IMR-90 (cell line): Measurements from ENCODE around the gene EZR.

Source experiments
- BHLHE40 ChIP-seq: fragments of 150-350 bp; IDR thresholded peaks from 2 replicates; pipeline ENCODE4 v1.6.1; 2016; ENCODE audit warnings: mild to moderate bottlenecking, low read depth, low read length
- CTCF ChIP-seq: conservative IDR thresholded peaks from 2 replicates; pipeline ENCODE4 v1.5.1; 2012; ENCODE audit warnings: mild to moderate bottlenecking, low read depth, low read length, improper control_type of control experiment
- POLR2A ChIP-seq: IDR thresholded peaks from 2 replicates; pipeline ENCODE4 v1.6.1; 2012; ENCODE audit warnings: mild to moderate bottlenecking, low read depth, low read length

- TF ChIP-seq CTCF = no peak
- no peak for TF ChIP-seq POLR2A
- no peak for TF ChIP-seq BHLHE40
These were observed 34.7 kb upstream of the EZR start for GRCh38 chr6:158853880-158854213.
